K562 (cell line): ENCODE measurements around the gene HYOU1. TPM values are rescaled to one million over a fixed set of nuclear protein-coding genes. Genes with fewer than 3 reads are reported as not detected.

Source experiments
- CTCFL ChIP-seq: IDR thresholded peaks from 2 replicates; pipeline ENCODE4 v1.6.1; 2011; ENCODE audit warnings: borderline replicate concordance, low read depth, mild to moderate bottlenecking, moderate library complexity, low read length; ENCODE audit not compliant: insufficient read depth, poor library complexity, severe bottlenecking
- GMEB1 ChIP-seq: fragments of 250-450 bp; sonication (Bioruptor Pico); IDR thresholded peaks from 2 replicates; pipeline ENCODE4 v1.4.0; 2020; ENCODE audit warnings: mild to moderate bottlenecking
- HES1 ChIP-seq: fragments of 450-650 bp; IDR thresholded peaks from 2 replicates; pipeline ENCODE4 v1.6.1; 2016; ENCODE audit warnings: low read depth, mild to moderate bottlenecking, moderate library complexity
- MEF2A ChIP-seq: IDR thresholded peaks from 2 replicates; pipeline ENCODE4 v1.6.1; 2011; ENCODE audit warnings: low read depth, mild to moderate bottlenecking, low read length, moderate library complexity; ENCODE audit not compliant: control insufficient read depth
- MTF1 ChIP-seq: fragments of 250-450 bp; sonication (Bioruptor Pico); IDR thresholded peaks from 2 replicates; pipeline ENCODE4 v1.9.0; 2021; ENCODE audit warnings: moderate library complexity, mild to moderate bottlenecking, inconsistent platforms, borderline replicate concordance
- NONO ChIP-seq, 2 experiments: fragments of 200-400 bp in 1 of 2; fragments of 450-650 bp in 1 of 2; formaldehyde crosslinking in 1 of 2; IDR thresholded peaks; 2 replicates each; pipeline ENCODE4 v1.6.1; 2017; ENCODE audit warnings: low read depth in 2 of 2, mild to moderate bottlenecking in 2 of 2, moderate library complexity in 2 of 2, low read length in 1 of 2
- SOX6 ChIP-seq: fragments of 450-650 bp; IDR thresholded peaks from 2 replicates; pipeline ENCODE4 v1.6.1; 2014; ENCODE audit warnings: mild to moderate bottlenecking
- SP2 ChIP-seq: IDR thresholded peaks from 2 replicates; pipeline ENCODE4 v1.6.1; 2011; ENCODE audit warnings: mild to moderate bottlenecking, low read depth, low read length, moderate library complexity; ENCODE audit not compliant: poor library complexity, severe bottlenecking; ENCODE audit errors: extremely low read depth
- TAF9B ChIP-seq: fragments of 450-650 bp; IDR thresholded peaks from 2 replicates; pipeline ENCODE4 v1.6.1; 2018; ENCODE audit warnings: mild to moderate bottlenecking; ENCODE audit not compliant: partially characterized antibody
- TBL1XR1 ChIP-seq, 2 experiments: IDR thresholded peaks; 2 replicates each; pipeline ENCODE4 v1.6.1; 2012; ENCODE audit warnings: improper control_type of control experiment in 2 of 2, low read length in 2 of 2, mild to moderate bottlenecking in 1 of 2
- TEAD1 ChIP-seq, 2 experiments: fragments of 450-650 bp in 1 of 2; sonication (generic) in 1 of 2; formaldehyde crosslinking; IDR thresholded peaks; 2 replicates each; pipeline versions ENCODE4 v1.4.0 to v1.8.0; 2020 to 2022; ENCODE audit warnings: mild to moderate bottlenecking in 2 of 2, missing genetic modification reagents in 1 of 2
- ZNF318 ChIP-seq, 2 experiments: fragments of 450-650 bp; IDR thresholded peaks; 2 replicates each; pipeline ENCODE4 v1.6.1; 2016; ENCODE audit warnings: mild to moderate bottlenecking in 2 of 2, borderline replicate concordance in 1 of 2, low read depth in 1 of 2, moderate library complexity in 1 of 2
- polyA plus RNA-seq, 8 experiments: library from polyadenylated mRNA; depleted of rRNA in 4 of 8; stranded (reverse) in 5 of 8; unstranded in 3 of 8; fragments of >200 nt; fragmentation: Nextera tagmentation in 2 of 8; fragmentation: Illumina TruSeq in 1 of 8; extraction: Ambion mirVana in 2 of 8; extraction: Trizol in 1 of 8; gene quantifications; 2 replicates each; pipeline versions ENCODE4 v1.2.1 to v1.2.3, GENCODE V29; 2011 to 2014; ENCODE audit warnings: inconsistent platforms in 1 of 8, missing spikeins in 1 of 8
- total RNA-seq, 7 experiments: library from RNA; depleted of rRNA in 6 of 7; stranded (reverse); fragments of >200 nt in 6 of 7; fragmentation: Illumina TruSeq in 2 of 7; extraction: Trizol in 2 of 7; gene quantifications; 2 replicates each; pipeline versions ENCODE4 v1.2.1 to v1.2.3, GENCODE V29; 2011 to 2021; ENCODE audit warnings: low replicate concordance in 1 of 7

HYOU1 gene
- total and polyA plus RNA-seq, 9 of the 15 experiments (the other 6 are each of a cell fraction or from before 2014, with no cell fraction given), result 19.5 to 197 (median 128) TPM

- TF ChIP-seq GMEB1 (CRISPR knock-in tag) (peak; percentile 9), NONO (IDR thresholded peaks at IDR 0.05; ENCODE audit: low read depth in 2 of 2, low read length in 1 of 2) (0 out of 4 replicates have a peak, but pooled peaks of 1 of the 2 experiments have one; percentile 10), MTF1 (CRISPR knock-in tag) (no peak), SP2 (no peak), SOX6 (peak; percentile 33), TEAD1 (CRISPR knock-in tag; IDR thresholded peaks at IDR 0.05) (0 out of 4 replicates have a peak, but pooled peaks of 1 of the 2 experiments have one; percentile 71), MEF2A (peak; percentile 38; the same call in 1 of the 2 replicates), CTCFL (peak; percentile 24), TBL1XR1 (IDR thresholded peaks at IDR 0.05; ENCODE audit: low read length in 2 of 2) (peak; percentile 7 to 21; a peak in 1 of 4 replicates), TAF9B (peak; percentile 88), HES1 (no peak), ZNF318 (IDR thresholded peaks at IDR 0.05; ENCODE audit: borderline replicate concordance in 1 of 2, low read depth in 1 of 2) (no peak)
These were observed 38.7 kb downstream of the HYOU1 start, which contains the start of the genes RPS25 and TRAPPC4 (continued) for GRCh38 chr11:119018074-119018938.
